ENCODE results near the gene CSTB.

- TF ChIP-seq ATF1 (CRISPR knock-in tag; IDR thresholded peaks at IDR 0.05) (no peak), TCF7 (CRISPR knock-in tag; IDR thresholded peaks at IDR 0.05; ENCODE audit: low read depth) (no peak), ZNF423 (CRISPR knock-in tag; IDR thresholded peaks at IDR 0.05) (no peak), CTCF (IDR thresholded peaks at IDR 0.05) (no peak), MLX (CRISPR knock-in tag; IDR thresholded peaks at IDR 0.05) (no peak), ZNF281 (CRISPR knock-in tag; IDR thresholded peaks at IDR 0.05) (no peak), ZNF121 (CRISPR knock-in tag; IDR thresholded peaks at IDR 0.05) (no peak), ZNF416 (CRISPR knock-in tag; IDR thresholded peaks at IDR 0.05) (no peak), NFYB (CRISPR knock-in tag; conservative IDR thresholded peaks at IDR 0.05; ENCODE audit: low read depth) (no peak), JUN (CRISPR knock-in tag; IDR thresholded peaks at IDR 0.05) (no peak), ESRRA (CRISPR knock-in tag; IDR thresholded peaks at IDR 0.05; ENCODE audit: borderline replicate concordance) (no peak), IRF2 (CRISPR knock-in tag; IDR thresholded peaks at IDR 0.05; ENCODE audit: borderline replicate concordance, low read depth) (no peak)
Observed at GRCh38 chr21:43808367-43808766, 32.3 kb upstream of the CSTB start.

Measured in WTC11 (cell line).